Metanephros (tissue), 1 donor: ENCODE measurements around the gene CCDC177. TPM values are rescaled to one million over a fixed set of nuclear protein-coding genes. Genes with fewer than 3 reads are reported as not detected.

ENCODE experiments used
- total RNA-seq: library from RNA; depleted of rRNA; stranded (reverse); fragments of >200 nt; gene quantifications from one replicate; pipeline ENCODE4 v1.2.3, GENCODE V29; 2014

Gene CCDC177
- total RNA-seq = not detected

DNA sequence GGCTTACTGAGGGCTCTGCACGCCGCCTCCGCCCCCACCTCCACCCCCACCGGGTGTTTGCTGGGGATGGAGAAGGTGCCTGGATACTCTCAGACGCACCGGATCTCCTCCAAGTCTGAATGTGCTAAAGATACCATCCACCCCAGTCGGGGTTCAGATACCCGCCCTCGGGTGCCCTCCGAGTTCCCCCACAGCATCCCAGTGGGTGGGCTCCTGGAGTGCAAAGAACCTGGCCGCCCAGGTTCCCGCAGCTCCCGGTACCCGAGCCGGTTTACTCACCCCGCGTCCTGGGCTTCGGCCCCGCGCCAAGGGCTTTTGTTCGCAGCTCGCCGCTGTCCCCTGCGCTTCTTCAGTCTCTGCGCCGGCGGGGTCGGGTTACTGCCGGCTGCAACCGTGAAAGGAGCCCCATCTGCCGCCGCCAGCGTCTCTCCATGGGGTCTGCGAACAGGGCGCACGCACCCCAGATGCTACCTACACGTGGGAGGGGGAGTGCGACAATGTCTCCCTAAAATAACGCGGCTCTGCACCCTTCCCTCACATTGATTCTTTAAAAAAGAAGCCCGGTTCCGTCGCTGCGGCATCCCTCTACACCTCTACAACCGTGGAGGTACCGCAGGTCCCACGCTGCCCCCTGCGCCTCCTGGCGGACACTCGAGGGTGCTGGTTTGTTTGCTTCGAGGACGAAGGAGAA lies at the start of gene CCDC177:
CCDC177 (minus strand) TSS at position 609 of the 691 bp plus-strand sequence. CDS start 1,249 bp downstream, outside the sequence.

DNA sequence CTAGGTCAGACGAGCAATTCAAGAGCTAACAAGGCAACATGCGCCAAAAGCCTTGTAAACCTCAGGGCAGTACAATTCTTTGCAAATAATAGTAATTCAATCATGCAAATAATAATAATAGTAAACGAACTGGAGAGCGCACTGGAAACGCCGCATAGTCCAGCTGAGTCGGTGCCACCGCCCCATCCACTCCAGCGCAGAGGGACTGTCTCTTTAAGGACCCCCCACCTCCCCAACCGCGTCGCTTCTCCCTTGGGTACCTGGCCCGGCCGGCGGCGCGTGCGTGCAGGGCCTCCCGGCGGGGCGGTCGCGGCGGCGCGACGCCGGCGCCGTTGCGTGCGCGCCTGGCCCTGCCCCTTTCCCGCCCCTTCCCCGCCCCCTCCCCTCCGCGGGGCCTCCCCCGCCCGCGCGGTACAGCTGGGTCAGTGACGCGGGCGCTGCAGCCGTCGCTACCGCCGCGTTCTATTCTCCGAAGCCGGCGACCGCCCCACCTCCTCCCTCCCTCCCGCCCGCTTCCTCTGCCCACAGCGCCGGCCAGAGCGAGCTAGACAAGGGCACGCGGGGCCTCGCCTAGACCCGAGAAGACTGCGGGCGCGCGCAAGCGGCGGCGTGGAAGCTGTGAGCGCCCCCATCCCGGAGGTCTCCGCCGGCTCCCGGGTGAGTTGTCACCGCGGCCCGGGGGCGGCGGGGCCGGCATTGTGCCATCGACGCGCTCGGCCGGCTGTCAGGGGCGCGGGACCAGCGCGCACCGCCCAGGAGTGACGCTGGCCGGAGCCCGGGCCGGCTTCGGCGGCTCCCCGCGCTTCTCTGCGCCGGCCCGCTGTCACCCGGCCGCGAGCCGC lies 36.7 kb upstream of the CCDC177 start, which contains the start of gene SUSD6:
SUSD6 (plus strand) TSS at position 425 of the 842 bp plus-strand sequence. CDS start 46,997 bp downstream, outside the sequence.

Other genes with a start within 250 kb of the CCDC177 start
- gene ERH, start 176.6 kb downstream of the CCDC177 start, total RNA-seq = 250 TPM
- 93.4 TPM for gene SLC39A9, start 176.2 kb downstream of the CCDC177 start, total RNA-seq
- 4.3 TPM for gene PLEKHD1, start 90.1 kb downstream of the CCDC177 start, total RNA-seq
- 28.0 TPM for gene SUSD6, start 36.7 kb upstream of the CCDC177 start, total RNA-seq
- 371 TPM for gene SRSF5, start 192.3 kb upstream of the CCDC177 start, total RNA-seq
- gene SLC10A1, start 222.4 kb upstream of the CCDC177 start, total RNA-seq = not detected